Neural crest cell (in vitro differentiated cells): ENCODE measurements around the gene KDM4B. TPM values are rescaled to one million over a fixed set of nuclear protein-coding genes. Genes with fewer than 3 reads are reported as not detected.

Source experiments
- DNase-seq: peaks from one replicate; pipeline ENCODE4 v3.0.0; 2021; ENCODE audit warnings: low read depth, mixed read lengths, low spot score
- H3K27ac Mint-ChIP-seq: one replicate; pipeline ENCODE4 v1.8.0; 2021; ENCODE audit warnings: mild to moderate bottlenecking, mixed read lengths; ENCODE audit not compliant: unreplicated experiment
- H3K27me3 Mint-ChIP-seq: 2 replicates; pipeline ENCODE4 v1.8.0; 2021; ENCODE audit warnings: low read depth, mild to moderate bottlenecking, mixed read lengths
- H3K36me3 Mint-ChIP-seq: 2 replicates; pipeline ENCODE4 v1.8.0; 2021; ENCODE audit warnings: low read depth, mild to moderate bottlenecking, mixed read lengths
- H3K4me1 Mint-ChIP-seq: 2 replicates; pipeline ENCODE4 v1.8.0; 2021; ENCODE audit warnings: mixed read lengths
- H3K4me3 Mint-ChIP-seq: one replicate; pipeline ENCODE4 v1.8.0; 2021; ENCODE audit warnings: mild to moderate bottlenecking, mixed read lengths
- H3K9me3 Mint-ChIP-seq: 2 replicates; pipeline ENCODE4 v1.8.0; 2021; ENCODE audit warnings: mixed read lengths
- CTCF ChIP-seq: fragments of 200-600 bp; sonication (generic); conservative IDR thresholded peaks from 2 replicates; pipeline ENCODE4 v1.5.0; 2021; ENCODE audit warnings: antibody characterized with exemption, mild to moderate bottlenecking
- total RNA-seq: library from RNA; stranded (reverse); gene quantifications from 2 replicates; pipeline ENCODE4 v1.2.1, GENCODE V29; 2021

KDM4B gene
- total RNA-seq, 1 donor from 2014 or later = 45.4 TPM

DNA sequence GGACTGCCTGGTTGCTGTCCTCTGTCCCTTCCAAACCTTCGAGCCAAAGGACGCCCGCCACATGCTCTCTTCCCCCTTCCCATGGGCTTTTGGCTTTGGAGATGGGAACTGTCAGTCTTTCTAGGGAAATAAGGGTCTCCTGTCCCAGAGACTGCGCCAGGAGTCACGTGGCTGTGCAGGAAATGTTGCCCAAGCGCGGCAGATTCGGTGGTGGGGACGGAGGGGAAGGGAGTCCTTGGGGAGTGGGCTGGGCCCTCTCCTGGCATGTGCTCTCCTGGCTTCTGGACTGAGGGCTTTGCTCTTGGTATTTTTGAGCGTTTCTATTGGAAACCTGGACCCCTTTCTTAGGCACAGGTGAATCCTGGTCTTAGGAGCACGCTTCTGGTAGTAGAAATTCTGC is 103.2 kb downstream of the KDM4B start:
- H3K4me3 Mint-ChIP-seq = peak overlapping the region; percentile 9
- no peaks in the 10 kb centered on the region for H3K36me3 Mint-ChIP-seq
- no peaks in the 10 kb centered on the region for H3K9me3 Mint-ChIP-seq
- DNase-seq = no peak
- H3K4me1 Mint-ChIP-seq = peaks cover 11% of the 10 kb centered on the region
- no peaks in the 10 kb centered on the region for H3K27me3 Mint-ChIP-seq
- no peak overlapping the region for H3K27ac Mint-ChIP-seq
- no peak for TF ChIP-seq CTCF

DNA sequence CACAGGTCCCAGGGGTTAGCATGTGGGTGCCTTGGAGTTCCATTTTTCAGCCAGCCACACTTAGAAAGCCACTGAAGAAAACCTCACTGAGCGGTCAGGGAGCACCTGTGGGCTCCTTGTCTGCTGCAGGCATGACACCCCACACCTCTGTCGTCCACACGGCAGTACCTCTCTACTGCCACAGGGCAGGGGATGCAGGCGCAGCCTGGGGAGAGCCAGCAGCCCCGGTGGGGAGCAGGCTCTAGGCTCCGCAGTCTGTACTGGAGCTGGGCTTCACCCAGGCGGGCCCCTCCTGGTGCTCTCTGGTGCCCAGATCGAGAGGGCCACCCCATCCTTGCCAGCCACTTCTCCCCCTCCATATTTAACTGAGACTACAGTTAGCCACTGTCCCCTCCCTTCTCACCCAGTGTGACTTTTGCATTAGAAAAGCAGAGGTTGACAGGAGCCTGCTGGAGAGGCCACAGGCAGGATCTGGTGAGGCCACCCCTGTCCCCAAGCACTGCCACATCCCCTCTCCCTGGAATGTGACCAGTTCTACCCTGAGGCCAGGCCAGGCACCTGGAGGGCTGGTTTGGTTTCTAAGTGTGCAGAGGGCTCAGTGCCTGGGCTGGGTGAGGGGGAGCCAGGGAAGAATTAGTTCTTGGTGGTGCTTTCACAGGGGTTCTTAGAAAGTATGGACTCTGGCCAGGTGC is 104.4 kb downstream of the KDM4B start:
- DNase-seq = no peak
- Mint-ChIP-seq H3K4me3 (no peak overlapping the region), H3K27me3 (no peaks in the 10 kb centered on the region), H3K27ac (no peak overlapping the region), H3K9me3 (no peaks in the 10 kb centered on the region), H3K4me1 (peaks cover 4% of the 10 kb centered on the region), H3K36me3 (no peaks in the 10 kb centered on the region)
- TF ChIP-seq CTCF = no peak

- H3K4me3 Mint-ChIP-seq = no peak overlapping the region
- no peaks in the 10 kb centered on the region for H3K4me1 Mint-ChIP-seq
- no peak for DNase-seq
- no peaks in the 10 kb centered on the region for H3K9me3 Mint-ChIP-seq
- no peak for TF ChIP-seq CTCF
- no peaks in the 10 kb centered on the region for H3K36me3 Mint-ChIP-seq
- no peaks in the 10 kb centered on the region for H3K27me3 Mint-ChIP-seq
- H3K27ac Mint-ChIP-seq = peak overlapping the region; percentile 27
These were observed 105.5 kb downstream of the KDM4B start for GRCh38 chr19:5074407-5074806.

- no peaks in the 10 kb centered on the region for H3K4me1 Mint-ChIP-seq
- no peaks in the 10 kb centered on the region for H3K9me3 Mint-ChIP-seq
- no peaks in the 10 kb centered on the region for H3K27me3 Mint-ChIP-seq
- no peak for TF ChIP-seq CTCF
- no peak for DNase-seq
- H3K4me3 Mint-ChIP-seq = no peak overlapping the region
- no peaks in the 10 kb centered on the region for H3K36me3 Mint-ChIP-seq
- H3K27ac Mint-ChIP-seq = no peak overlapping the region
These were observed 106.0 kb downstream of the KDM4B start for GRCh38 chr19:5074830-5075394.

DNA sequence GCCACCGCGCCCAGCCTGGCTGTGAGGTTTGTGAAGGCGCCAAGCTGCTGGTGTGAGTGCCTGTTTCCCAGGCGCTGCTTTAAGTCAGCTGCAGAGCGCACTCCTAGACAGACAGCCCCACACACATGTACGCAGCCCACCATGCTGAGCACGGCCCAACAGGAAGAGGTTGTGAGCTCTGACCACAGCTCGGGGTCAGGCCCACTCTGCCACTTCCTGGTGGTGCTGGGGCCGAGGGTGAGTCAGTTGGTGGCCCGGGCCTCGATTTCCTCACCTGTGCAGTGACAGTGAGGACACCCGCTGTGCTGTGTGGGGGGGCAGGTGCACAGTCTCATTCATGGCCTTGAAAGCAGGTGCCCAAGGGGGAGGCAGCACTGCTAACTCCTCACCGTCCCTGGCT is 106.7 kb downstream of the KDM4B start:
- no peak overlapping the region for H3K4me3 Mint-ChIP-seq
- H3K27me3 Mint-ChIP-seq = no peaks in the 10 kb centered on the region
- no peaks in the 10 kb centered on the region for H3K9me3 Mint-ChIP-seq
- no peak overlapping the region for H3K27ac Mint-ChIP-seq
- no peak for TF ChIP-seq CTCF
- peaks cover 6% of the 10 kb centered on the region for H3K36me3 Mint-ChIP-seq
- no peaks in the 10 kb centered on the region for H3K4me1 Mint-ChIP-seq
- no peak for DNase-seq
